Measurements from ENCODE around the gene C3orf85. TPM values are rescaled to one million over a fixed set of nuclear protein-coding genes. Genes with fewer than 3 reads are reported as not detected.

C3orf85 gene
- polyA plus RNA-seq, 3 donors, result not detected

Other genes with a start within 250 kb of the C3orf85 start
- gene GUCA1C, start 182.8 kb upstream of the C3orf85 start, polyA plus RNA-seq, result 10 to 100 TPM in 1 of 3 donors, under 1 TPM in 1, not detected in 1; 0.22 to 25.7 TPM
- gene MORC1, start 18.6 kb upstream of the C3orf85 start, polyA plus RNA-seq, result under 1 TPM in 1 of 3 donors, not detected in 2; 0.01 TPM
- not detected for gene DPPA2, start 179.8 kb downstream of the C3orf85 start, polyA plus RNA-seq
- not detected for gene DPPA4, start 200.8 kb downstream of the C3orf85 start, polyA plus RNA-seq

Measured in adipose tissue (tissue), 3 donors.